ENCODE measurements around the gene ARHGAP40. TPM values are rescaled to one million over a fixed set of nuclear protein-coding genes. Genes with fewer than 3 reads are reported as not detected.

Gene ARHGAP40
- total and polyA plus RNA-seq, 2 of the 13 experiments (the other 11 are each of a cell fraction or from before 2014, with no cell fraction given), result 0.75 to 2.1 TPM

DNA sequence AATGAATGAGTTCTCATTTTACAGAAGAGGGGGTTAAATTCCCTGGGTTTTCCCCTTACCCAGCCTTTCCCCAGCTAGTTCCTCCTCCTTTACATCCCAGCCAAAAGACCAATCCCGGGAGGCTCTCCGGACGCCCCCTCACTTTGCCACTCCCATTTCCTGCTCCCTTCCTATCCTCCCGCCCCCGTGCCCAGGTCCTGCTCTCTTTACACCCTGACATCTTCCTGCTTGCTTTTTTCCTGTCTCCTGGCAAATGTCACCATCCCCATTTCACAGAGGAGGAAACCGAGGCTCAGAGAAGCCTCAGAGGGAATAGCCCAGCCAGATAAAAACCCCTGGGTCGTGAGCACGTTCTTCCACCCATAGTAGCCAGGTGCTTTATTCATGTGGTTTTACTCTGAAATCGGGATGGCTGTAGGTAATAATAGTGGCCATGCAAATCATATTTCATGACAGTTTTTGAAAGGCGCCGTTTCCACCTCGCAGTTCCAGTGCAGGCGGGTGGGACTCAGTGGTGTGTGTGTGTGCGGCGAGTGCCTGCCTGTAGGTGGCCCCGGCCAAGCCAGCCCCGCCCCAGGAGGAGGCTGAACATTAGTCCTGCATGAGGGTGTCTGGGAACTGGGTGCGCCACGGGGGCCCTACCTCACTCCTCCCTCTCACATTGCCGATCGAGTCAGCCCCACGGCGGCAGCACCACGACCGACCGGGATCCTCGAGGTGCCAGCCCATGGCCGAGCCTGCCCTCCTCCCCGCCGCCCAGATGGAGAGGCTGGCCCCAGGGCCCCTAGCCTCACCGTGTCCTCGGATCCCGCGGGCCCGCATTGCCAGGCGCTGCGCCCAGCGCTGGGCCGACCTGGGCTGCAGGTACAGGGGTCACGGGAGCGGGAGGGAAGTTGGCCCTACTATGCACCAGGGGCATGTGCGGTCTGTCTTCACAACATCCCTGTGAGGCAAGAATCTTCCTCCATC lies at the start of gene ARHGAP40 (continued):
- TF ChIP-seq, protein P1, sequence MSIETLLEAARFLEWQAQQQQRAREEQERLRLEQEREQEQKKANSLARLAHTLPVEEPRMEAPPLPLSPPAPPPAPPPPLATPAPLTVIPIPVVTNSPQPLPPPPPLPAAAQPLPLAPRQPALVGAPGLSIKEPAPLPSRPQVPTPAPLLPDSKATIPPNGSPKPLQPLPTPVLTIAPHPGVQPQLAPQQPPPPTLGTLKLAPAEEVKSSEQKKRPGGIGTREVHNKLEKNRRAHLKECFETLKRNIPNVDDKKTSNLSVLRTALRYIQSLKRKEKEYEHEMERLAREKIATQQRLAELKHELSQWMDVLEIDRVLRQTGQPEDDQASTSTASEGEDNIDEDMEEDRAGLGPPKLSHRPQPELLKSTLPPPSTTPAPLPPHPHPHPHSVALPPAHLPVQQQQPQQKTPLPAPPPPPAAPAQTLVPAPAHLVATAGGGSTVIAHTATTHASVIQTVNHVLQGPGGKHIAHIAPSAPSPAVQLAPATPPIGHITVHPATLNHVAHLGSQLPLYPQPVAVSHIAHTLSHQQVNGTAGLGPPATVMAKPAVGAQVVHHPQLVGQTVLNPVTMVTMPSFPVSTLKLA (IDR thresholded peaks at IDR 0.05), result no peak
- TF ChIP-seq ZNF850 (CRISPR knock-in tag; conservative IDR thresholded peaks at IDR 0.05) (no peak), FIP1L1 (IDR thresholded peaks at IDR 0.05; ENCODE audit: borderline replicate concordance, insufficient read depth, low read depth, low read length) (no peak), HNRNPLL (IDR thresholded peaks at IDR 0.05; ENCODE audit: low read depth, low read length, poor library complexity, severe bottlenecking) (peak; percentile 35), CBX5 (CRISPR knock-in tag; IDR thresholded peaks at IDR 0.05; ENCODE audit: borderline replicate concordance) (peak; percentile 31; the same call in 1 of the 2 replicates), ZNF598 (CRISPR knock-in tag; IDR thresholded peaks at IDR 0.05; ENCODE audit: borderline replicate concordance) (peak; percentile 45; the same call in 1 of the 2 replicates), SALL1 (CRISPR knock-in tag; IDR thresholded peaks at IDR 0.05) (peak; percentile 43), ZNF891 (CRISPR knock-in tag; IDR thresholded peaks at IDR 0.05) (no peak; the same call in 1 of the 2 replicates), ZNF530 (CRISPR knock-in tag; IDR thresholded peaks at IDR 0.05; ENCODE audit: low read depth) (no peak), AGO2 (optimal IDR thresholded peaks at IDR 0.05; ENCODE audit: low read depth, low read length) (peak; percentile 39), ZNF781 (CRISPR knock-in tag; IDR thresholded peaks at IDR 0.05; ENCODE audit: borderline replicate concordance, not compliant biosample characterization) (no peak), MBNL3 (CRISPR knock-in tag; conservative IDR thresholded peaks at IDR 0.05) (no peak), SKI (IDR thresholded peaks at IDR 0.05; ENCODE audit: partially characterized antibody) (no peak)
- TF ChIP-seq, protein P2, sequence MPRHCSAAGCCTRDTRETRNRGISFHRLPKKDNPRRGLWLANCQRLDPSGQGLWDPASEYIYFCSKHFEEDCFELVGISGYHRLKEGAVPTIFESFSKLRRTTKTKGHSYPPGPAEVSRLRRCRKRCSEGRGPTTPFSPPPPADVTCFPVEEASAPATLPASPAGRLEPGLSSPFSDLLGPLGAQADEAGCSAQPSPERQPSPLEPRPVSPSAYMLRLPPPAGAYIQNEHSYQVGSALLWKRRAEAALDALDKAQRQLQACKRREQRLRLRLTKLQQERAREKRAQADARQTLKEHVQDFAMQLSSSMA (CRISPR knock-in tag; IDR thresholded peaks at IDR 0.05), result no peak
- TF ChIP-seq, protein P3, sequence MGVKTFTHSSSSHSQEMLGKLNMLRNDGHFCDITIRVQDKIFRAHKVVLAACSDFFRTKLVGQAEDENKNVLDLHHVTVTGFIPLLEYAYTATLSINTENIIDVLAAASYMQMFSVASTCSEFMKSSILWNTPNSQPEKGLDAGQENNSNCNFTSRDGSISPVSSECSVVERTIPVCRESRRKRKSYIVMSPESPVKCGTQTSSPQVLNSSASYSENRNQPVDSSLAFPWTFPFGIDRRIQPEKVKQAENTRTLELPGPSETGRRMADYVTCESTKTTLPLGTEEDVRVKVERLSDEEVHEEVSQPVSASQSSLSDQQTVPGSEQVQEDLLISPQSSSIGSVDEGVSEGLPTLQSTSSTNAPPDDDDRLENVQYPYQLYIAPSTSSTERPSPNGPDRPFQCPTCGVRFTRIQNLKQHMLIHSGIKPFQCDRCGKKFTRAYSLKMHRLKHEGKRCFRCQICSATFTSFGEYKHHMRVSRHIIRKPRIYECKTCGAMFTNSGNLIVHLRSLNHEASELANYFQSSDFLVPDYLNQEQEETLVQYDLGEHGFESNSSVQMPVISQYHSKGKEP (CRISPR knock-in tag; IDR thresholded peaks at IDR 0.05), result no peak
- TF ChIP-seq, protein P4, sequence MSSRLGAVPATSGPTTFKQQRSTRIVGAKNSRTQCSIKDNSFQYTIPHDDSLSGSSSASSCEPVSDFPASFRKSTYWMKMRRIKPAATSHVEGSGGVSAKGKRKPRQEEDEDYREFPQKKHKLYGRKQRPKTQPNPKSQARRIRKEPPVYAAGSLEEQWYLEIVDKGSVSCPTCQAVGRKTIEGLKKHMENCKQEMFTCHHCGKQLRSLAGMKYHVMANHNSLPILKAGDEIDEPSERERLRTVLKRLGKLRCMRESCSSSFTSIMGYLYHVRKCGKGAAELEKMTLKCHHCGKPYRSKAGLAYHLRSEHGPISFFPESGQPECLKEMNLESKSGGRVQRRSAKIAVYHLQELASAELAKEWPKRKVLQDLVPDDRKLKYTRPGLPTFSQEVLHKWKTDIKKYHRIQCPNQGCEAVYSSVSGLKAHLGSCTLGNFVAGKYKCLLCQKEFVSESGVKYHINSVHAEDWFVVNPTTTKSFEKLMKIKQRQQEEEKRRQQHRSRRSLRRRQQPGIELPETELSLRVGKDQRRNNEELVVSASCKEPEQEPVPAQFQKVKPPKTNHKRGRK (CRISPR knock-in tag; IDR thresholded peaks at IDR 0.05), result no peak; the same call in 1 of the 2 replicates
- TF ChIP-seq, protein P5, sequence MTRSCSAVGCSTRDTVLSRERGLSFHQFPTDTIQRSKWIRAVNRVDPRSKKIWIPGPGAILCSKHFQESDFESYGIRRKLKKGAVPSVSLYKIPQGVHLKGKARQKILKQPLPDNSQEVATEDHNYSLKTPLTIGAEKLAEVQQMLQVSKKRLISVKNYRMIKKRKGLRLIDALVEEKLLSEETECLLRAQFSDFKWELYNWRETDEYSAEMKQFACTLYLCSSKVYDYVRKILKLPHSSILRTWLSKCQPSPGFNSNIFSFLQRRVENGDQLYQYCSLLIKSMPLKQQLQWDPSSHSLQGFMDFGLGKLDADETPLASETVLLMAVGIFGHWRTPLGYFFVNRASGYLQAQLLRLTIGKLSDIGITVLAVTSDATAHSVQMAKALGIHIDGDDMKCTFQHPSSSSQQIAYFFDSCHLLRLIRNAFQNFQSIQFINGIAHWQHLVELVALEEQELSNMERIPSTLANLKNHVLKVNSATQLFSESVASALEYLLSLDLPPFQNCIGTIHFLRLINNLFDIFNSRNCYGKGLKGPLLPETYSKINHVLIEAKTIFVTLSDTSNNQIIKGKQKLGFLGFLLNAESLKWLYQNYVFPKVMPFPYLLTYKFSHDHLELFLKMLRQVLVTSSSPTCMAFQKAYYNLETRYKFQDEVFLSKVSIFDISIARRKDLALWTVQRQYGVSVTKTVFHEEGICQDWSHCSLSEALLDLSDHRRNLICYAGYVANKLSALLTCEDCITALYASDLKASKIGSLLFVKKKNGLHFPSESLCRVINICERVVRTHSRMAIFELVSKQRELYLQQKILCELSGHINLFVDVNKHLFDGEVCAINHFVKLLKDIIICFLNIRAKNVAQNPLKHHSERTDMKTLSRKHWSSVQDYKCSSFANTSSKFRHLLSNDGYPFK (CRISPR knock-in tag; IDR thresholded peaks at IDR 0.05; ENCODE audit: borderline replicate concordance), result peak; percentile 61; the same call in 1 of the 2 replicates
- TF ChIP-seq, protein P6, sequence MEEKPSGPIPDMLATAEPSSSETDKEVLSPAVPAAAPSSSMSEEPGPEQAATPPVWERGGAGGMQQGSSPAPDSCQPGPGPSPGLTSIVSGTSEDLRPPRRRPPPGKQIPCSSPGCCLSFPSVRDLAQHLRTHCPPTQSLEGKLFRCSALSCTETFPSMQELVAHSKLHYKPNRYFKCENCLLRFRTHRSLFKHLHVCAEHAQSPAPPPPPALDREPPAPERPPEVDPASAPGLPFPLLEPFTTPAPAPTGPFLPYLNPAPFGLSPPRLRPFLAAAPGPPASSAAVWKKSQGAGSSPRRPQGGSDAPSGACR (CRISPR knock-in tag; IDR thresholded peaks at IDR 0.05), result no peak
